ENCODE results near the gene MOB3B. TPM values are rescaled to one million over a fixed set of nuclear protein-coding genes. Genes with fewer than 3 reads are reported as not detected.
"Not testable (repeated sequence)": the region's sequence is repeated elsewhere in the genome, so short reads cannot be mapped to it uniquely, and the experiment has no call there.

The MOB3B gene
- total RNA-seq, 2 donors from 2014 or later: 1.3 to 2.3 TPM

DNA sequence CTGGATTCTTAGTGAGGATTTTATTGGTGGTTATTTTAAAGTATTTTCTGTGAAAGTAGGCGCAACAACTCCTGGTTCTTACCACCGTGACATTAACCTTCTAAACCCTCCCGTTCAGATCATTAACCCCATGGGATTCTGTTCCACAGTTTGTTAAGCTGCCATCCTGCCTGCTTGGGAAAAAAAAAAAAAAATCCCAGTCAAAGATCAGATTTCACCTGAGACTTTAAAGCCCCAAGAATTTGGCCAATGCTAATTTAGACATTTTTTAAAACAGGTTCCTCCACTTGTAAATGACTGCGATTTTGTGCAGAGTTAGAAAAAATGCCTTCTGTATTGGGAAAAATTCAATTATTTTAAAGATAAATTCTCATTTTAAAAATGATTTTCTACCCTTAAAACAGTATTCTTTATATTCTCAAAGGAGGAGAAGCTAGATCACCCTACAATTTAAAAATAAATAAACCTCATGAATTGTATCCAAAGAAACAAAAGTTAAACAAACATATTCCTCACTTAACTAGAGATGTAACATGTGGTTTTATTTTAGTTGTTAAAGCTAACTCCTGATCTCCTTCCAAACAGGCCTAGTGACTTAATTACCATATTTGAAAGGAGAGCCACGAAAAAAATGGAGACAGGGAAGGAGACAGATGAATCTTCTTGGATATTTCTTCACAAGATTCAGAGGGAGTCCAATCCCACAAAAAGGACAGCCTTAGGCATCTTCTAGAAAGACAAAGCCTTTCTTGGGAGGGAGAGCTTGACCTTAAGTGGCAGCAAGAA, 98.7 kb downstream of the MOB3B start:
- H3K27ac Mint-ChIP-seq: no peak overlapping the region
- no peaks in the 10 kb centered on the region for H3K36me3 Mint-ChIP-seq
- peaks cover 3 to 4% of the 10 kb centered on the region in 2 donors for H3K9me3 Mint-ChIP-seq
- ATAC-seq (no peak), DNase-seq (ENCODE audit: low spot score in 2 of 2) (no peak)

DNA sequence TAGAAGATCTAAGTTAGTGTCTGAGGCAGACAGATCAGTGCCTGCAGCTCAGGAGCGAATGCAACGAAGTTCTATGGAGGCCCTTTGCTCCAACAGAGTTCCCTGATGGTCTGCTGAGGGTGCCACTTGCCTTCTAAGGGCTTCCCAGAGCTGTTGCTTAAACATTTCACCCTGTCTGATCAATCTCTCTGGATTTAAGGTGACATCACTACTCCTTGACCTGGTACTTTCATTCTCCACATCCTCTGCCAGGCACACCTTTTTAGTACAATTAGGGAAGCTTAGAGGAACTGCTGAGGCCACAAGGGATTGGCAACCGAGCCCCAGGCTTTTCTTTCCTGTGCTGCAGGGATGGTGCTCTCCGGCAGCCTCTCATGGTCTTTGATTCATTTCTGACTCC, 99.7 kb downstream of the MOB3B start:
- Mint-ChIP-seq H3K9me3 (peaks cover 3 to 4% of the 10 kb centered on the region in 2 donors), H3K36me3 (no peaks in the 10 kb centered on the region), H3K27ac (peak overlapping the region in 1 of 2 donors; percentile 32)
- DNase-seq (ENCODE audit: low spot score in 2 of 2) (no peak), ATAC-seq (no peak)

DNA sequence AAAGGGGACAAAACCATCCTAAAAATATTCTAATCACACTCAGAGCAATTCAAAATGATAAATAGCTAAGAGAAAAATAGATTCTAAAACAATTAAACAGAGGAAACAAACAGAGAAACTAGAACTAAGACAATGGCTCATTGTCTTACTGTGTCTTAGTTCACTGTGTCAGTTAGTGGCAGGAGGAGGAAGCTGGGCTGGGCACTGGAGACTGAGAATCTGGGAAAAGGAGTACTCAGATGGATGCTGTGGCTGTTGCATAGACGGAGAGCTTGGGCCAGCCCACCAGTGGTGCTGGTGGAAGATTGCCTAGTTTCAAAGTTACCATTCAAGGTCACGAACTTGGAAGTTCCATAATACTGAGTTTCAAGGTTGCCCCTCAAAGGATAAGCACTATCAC, 100.2 kb downstream of the MOB3B start:
- H3K36me3 Mint-ChIP-seq: no peaks in the 10 kb centered on the region
- no peak for DNase-seq (ENCODE audit: low spot score in 2 of 2)
- H3K27ac Mint-ChIP-seq: no peak overlapping the region

DNA sequence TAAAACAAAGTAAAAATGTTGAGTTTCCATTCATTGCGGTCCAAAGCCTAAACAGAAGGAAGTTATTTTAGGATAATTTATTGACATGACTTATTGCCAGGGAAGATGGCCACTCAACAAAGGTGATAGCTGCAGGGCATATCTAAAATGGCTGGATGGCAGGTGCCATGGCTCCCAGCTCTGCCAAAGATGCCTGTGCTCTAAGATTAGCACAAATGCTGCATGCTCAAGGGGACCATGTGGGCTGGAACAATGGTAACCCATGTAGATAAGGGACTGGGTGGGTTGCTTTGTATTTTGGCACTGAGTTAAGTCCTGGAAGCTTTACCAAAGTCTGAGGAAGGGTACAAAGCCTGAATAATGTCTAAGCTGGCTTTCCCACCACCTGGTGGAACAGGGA, 101.1 kb downstream of the MOB3B start:
- Mint-ChIP-seq H3K27ac (no peak overlapping the region), H3K36me3 (no peaks in the 10 kb centered on the region), H3K9me3 (no peaks in the 10 kb centered on the region)
- ATAC-seq (no peak), DNase-seq (ENCODE audit: low spot score in 2 of 2) (no peak)

More for the DNA sequence above, 100.2 kb downstream of the MOB3B start:
- H3K9me3 Mint-ChIP-seq: peaks cover 0 to under 1% of the 10 kb centered on the region in 2 donors
- no peak for ATAC-seq

DNA sequence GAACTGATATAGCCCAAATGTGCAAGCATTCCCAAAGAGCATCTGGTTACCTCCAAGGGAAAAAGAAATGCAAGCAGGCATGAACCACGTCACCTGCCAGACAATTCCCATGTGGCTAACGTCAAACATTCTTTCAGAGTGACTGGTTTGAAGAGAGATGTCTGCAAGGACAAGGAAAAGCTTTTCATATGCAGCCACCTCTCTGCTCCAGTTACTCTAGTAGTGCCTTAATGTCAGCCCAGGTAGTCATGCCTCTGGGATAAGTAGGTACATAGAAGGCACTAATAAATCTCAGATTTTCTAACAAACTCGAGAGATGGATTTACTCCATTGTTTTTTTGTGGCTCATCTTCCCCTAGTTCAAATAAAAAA, 102.4 kb downstream of the MOB3B start:
- no peak for DNase-seq (ENCODE audit: low spot score in 2 of 2)
- no peaks in the 10 kb centered on the region for H3K36me3 Mint-ChIP-seq
- no peak overlapping the region for H3K27ac Mint-ChIP-seq
- H3K9me3 Mint-ChIP-seq: no peaks in the 10 kb centered on the region
- ATAC-seq: no peak

DNA sequence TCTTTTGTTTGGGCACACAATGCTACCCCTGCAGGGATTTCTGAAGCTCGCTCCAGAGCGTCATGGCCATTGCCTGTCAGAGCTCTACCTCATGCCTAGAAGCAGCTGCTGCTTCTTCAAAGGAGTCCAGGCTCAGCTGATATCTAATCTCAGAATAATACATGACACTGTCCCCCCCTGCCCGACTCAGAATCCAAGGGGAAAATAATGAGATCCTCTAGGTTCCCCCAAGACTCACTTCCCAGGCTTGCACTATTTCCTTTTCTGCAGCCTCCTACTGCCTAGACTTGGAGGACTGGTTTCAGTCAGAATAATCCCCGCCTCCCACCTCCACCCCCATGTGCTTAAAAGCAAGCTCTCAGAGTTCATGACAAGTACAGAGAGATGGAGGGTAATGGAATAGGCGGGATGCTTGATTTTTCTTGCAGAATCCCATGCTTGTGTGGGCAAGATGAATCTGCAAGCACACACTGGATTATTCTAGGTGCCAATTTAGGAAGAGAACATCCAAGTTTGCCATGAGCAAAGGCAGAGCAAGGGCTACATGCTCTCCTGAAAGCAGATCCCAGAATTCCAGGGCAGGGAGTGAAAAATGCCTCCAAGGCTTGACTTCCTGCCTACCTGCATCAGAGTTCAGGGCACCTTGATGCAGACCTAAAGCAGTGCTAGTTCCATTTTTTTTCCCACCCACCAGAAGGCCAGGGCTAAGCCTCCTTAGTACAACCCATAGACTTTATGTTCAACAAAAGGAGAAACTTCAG, 102.9 kb downstream of the MOB3B start:
- no peak for ATAC-seq
- Mint-ChIP-seq H3K27ac (no peak overlapping the region), H3K36me3 (no peaks in the 10 kb centered on the region), H3K9me3 (no peaks in the 10 kb centered on the region)
- no peak for DNase-seq (ENCODE audit: low spot score in 2 of 2)

DNA sequence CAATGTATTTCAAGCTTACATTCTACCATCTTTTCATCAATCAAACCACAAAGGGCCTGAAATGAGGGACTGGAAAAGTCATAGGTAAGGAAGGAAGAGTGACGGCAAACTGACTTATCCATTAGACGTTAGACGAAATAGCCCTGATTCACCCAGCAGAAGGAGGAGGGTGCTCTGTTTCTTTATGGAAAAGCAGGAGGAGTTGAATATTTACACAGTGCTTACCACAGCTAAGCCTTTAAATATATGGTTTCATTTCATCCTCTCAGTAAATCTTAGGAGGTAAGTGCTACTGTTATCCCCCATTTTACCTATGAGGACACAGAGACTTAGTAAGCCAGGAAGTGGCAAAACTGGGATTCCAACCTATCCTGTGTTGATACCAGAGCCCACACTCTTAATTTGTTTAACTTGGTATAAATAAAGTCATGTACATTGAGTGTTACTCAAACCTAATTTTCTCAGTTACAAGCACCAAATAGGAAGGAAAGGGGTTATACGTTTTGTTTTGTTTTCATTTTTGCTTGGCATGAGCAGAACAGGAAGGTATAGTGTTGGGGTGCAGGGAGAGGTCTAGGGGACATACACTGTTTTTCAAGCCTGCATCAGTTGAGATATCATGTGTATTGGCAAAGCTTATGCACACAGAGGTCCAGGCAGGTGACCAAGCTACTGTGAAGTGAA, 103.6 kb downstream of the MOB3B start:
- no peaks in the 10 kb centered on the region for H3K9me3 Mint-ChIP-seq
- H3K36me3 Mint-ChIP-seq: no peaks in the 10 kb centered on the region
- H3K27ac Mint-ChIP-seq: peak overlapping the region in 1 of 2 donors; percentile 48
- ATAC-seq (no peak), DNase-seq (ENCODE audit: low spot score in 2 of 2) (no peak)

DNA sequence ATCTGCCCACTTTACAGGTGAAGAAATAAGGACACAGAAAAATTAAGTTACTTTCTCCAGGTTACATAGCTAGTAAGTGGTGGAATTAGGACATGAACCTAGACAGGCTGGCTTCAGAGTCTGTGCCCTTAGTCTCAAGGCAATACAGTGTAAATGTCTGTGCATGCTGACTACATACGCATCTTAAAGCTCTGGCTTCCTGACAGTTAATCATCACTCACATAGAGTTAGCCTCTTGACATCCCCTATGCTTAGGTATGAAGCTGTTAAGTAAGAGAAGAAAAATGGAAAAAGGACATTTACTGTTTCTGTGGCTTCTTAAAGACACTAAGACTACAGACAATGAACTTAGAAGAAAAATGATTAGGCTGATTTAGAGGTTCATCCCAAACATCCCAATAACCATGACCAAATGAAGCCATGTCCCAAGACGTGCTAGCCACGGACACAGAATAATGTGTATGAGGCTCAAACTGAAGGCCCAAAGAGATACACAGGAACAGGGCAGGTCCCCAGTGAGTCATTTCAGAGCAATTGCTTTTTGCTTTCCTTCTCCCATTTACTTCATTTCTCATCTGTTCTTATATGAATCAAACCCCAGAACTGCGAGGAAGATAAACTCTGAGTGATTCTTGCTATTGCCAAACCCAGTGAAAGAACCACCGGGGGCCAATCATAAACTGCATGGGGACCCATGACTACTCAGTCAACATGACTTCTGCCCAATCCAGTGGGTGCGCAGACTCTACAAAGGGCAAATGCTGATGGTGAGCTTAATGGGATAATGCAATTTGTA, 105.5 kb downstream of the MOB3B start:
- no peak overlapping the region for H3K27ac Mint-ChIP-seq
- peaks cover 0 to 3% of the 10 kb centered on the region in 2 donors for H3K9me3 Mint-ChIP-seq
- H3K36me3 Mint-ChIP-seq: peaks cover 0 to 8% of the 10 kb centered on the region in 2 donors
- ATAC-seq (peak in 1 of 2 donors; percentile 90), DNase-seq (ENCODE audit: low spot score in 2 of 2) (peak in 1 of 2 donors; percentile 9)

DNA sequence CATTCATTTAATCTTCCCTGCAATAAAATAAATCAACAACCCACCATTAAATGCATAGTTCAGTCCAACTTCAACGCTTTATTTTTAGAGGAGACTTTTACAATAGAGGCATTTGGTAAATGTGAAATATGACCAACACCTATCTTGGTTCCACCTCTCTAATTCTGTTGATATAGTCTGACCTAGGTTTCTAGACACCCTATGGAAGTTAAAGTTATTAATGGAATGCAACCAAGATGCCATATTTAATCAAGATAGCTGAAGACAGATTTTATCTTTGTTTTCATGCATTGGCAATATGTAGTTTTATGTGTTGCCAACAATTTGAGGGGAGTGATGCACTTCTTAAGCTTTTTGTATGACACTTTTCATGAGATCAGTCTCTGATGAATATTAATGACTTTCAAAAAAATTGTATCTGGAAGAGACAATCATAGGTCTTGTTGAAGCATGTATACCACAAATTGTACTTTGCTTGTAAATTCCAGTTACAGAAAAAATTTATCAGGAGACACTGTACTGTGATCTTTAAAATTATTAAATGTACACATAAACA, 107.3 kb downstream of the MOB3B start:
- Mint-ChIP-seq H3K27ac (no peak overlapping the region), H3K9me3 (peaks cover 0 to 3% of the 10 kb centered on the region in 2 donors), H3K36me3 (peaks cover 6 to 10% of the 10 kb centered on the region in 2 donors)
- ATAC-seq (no peak), DNase-seq (ENCODE audit: low spot score in 2 of 2) (no peak)

DNA sequence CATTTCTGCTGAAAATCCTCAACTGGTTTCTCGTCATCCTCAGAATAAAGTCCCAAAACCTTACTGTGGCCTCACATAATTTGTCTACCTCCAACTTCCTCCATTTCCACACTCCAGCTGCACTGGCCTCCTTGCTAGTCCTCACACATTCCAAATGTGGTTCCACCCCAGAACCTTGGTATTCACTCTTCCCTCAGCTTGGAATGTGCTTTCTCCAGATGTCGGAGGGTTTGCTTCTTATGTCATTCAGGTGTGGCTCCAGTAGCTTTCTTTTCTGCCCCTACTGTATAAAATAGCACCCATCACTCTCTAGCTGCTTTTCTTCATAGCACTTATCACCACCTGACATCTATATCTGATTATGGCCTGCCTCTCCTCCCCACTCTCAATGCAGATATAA, 108.0 kb downstream of the MOB3B start:
- DNase-seq (ENCODE audit: low spot score in 2 of 2): no peak
- peaks cover 0 to 3% of the 10 kb centered on the region in 2 donors for H3K9me3 Mint-ChIP-seq
- ATAC-seq: no peak
- H3K27ac Mint-ChIP-seq: no peak overlapping the region
- peaks cover 6 to 10% of the 10 kb centered on the region in 2 donors for H3K36me3 Mint-ChIP-seq

DNA sequence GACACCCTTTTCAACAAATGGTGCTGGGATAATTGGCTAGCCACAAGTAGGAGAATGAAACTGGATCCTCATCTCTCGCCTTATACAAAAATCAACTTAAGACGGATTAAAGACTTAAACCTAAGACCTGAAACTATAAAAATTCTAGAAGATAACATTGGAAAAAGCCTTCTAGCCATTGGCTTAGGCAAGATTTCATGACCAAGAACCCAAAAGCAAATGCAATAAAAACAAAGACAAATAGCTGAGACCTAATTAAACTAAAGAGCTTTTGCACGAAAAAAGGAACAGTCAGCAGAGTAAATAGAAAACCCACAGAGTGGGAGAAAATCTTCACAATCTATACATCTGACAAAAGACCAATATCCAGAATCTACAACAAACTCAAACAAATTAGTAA, 110.1 kb downstream of the MOB3B start:
- H3K27ac Mint-ChIP-seq; ATAC-seq; DNase-seq (ENCODE audit: low spot score in 2 of 2); H3K36me3 Mint-ChIP-seq; H3K9me3 Mint-ChIP-seq: not testable (repeated sequence)

DNA sequence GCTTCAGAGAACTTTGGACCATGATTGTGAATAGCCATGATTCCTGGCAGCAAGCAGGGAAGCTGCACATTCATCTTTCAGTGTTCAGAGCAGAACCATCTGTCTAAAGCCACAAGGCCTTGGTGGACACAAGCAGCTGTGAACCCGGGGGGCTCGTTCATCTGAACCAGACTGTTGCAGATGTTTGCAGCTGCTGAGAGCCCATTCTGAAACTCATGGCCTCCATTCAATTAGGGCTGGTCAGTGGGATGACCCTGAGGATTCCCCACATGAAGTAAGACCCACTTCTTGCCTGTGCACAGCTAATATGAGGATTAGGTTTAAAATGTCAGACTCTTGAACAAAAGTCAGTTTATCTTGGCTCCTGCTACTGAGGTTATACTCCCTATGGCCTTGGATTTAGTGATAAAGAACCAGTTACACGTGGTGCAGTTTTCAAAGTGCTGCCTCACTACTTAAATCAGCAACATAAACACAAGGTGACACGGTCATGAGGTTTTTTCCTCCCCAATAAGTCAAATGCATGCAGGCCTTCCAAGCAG, 115.3 kb downstream of the MOB3B start:
- peaks cover 3 to 6% of the 10 kb centered on the region in 2 donors for H3K36me3 Mint-ChIP-seq
- DNase-seq (ENCODE audit: low spot score in 2 of 2): no peak
- no peaks in the 10 kb centered on the region for H3K9me3 Mint-ChIP-seq

DNA sequence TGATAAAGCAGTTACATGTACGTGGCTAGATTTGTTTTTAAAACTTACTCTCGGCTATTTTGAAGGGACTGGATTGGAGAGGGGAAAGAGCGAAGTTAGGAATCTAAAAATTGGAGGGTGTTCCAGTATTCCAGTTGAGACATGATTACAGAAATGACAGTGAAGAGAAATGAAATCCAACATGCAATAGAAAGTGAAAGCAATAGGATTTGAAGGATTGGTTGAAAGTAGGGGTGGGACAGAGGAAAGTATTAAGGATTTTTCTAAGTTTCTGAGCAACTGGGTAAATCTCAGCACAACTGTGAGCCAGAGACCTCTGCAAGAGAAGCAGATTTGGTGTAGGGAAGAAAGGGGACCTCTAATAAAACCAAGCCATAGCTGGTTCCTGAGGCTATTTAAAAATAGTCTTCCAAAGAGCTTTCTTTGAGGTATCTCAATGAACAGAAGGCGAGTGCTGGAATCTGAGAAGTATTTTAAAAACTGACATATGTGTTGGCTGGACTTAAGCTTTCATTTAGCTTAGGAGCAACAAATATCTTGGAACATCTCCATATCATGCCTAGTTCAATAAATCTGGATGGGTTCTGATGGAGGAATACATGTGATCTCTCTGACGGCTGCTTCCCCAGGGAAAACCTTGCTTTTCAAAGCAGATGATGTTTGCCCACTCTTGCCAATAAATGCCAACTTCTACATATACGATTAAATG, 115.9 kb downstream of the MOB3B start:
- Mint-ChIP-seq H3K36me3 (peaks cover 0 to 4% of the 10 kb centered on the region in 2 donors), H3K9me3 (no peaks in the 10 kb centered on the region), H3K27ac (no peak overlapping the region)
- no peak for DNase-seq (ENCODE audit: low spot score in 2 of 2)
- ATAC-seq: no peak

More for the DNA sequence above, 115.3 kb downstream of the MOB3B start:
- no peak overlapping the region for H3K27ac Mint-ChIP-seq
- ATAC-seq: no peak

DNA sequence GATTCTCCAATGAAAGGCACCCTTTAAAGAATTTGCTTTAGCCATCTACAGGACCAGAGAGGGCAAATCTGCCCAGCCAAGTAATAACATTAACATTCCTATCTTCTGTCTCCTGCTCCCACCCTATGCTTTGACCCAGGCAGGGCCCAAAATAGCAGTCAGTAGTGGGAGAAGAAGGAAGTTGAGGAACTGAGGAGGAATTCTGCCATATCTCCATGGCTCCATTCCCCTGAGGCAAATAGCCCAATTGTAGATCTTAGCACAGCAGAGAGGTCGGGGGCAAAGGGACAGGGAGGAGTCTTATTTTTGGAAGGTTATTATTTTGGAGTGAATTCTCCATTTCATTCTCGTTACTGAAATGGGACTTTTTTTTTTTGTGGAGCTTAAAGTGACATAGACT, 116.7 kb downstream of the MOB3B start:
- Mint-ChIP-seq H3K9me3 (no peaks in the 10 kb centered on the region), H3K27ac (no peak overlapping the region), H3K36me3 (no peaks in the 10 kb centered on the region)
- DNase-seq (ENCODE audit: low spot score in 2 of 2): no peak
- no peak for ATAC-seq

DNA sequence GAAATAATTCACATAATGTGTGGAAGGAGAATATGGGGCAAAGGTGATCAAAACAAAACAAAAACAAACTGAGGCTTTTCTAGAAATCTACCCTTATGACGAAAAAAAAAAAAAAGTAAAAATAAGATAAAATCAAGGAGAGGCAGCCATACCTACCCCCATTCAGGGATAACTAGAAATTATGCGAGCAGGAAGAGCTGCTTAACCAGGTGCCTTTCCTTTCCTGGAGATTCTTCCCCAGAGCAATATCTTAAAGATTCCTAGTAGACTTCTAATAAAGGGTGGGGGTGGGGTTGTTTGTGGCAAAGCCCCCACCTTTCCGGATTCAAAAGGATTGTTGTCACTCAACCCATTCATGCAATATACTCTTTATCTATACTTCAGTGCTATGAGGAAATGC, 117.5 kb downstream of the MOB3B start:
- Mint-ChIP-seq H3K27ac (no peak overlapping the region), H3K9me3 (no peaks in the 10 kb centered on the region), H3K36me3 (no peaks in the 10 kb centered on the region)
- DNase-seq (ENCODE audit: low spot score in 2 of 2): no peak
- no peak for ATAC-seq
